HG02973 (cell line): ENCODE measurements around the gene CBX4.

Experiments used
- ATAC-seq: cut with Tn5 transposase; IDR thresholded peaks from one replicate; pipeline ENCODE4 v1.9.1; 2021; ENCODE audit warnings: moderate library complexity; ENCODE audit not compliant: unreplicated experiment

Gene CBX4

GRCh38 chr17:79839356-79840268 lies at the start of gene CBX4:
TSS of gene CBX4 (minus strand) at chr17:79839440. CDS start at chr17:79839251, 189 bp downstream.
- peak; percentile 45 for ATAC-seq

GRCh38 chr17:79888009-79888540 lies 48.8 kb upstream of the CBX4 start:
- no peak for ATAC-seq

- ATAC-seq = no peak
These were observed 48.3 kb upstream of the CBX4 start for GRCh38 chr17:79887451-79887991.

- no peak for ATAC-seq
These were observed 44.0 kb upstream of the CBX4 start for GRCh38 chr17:79883202-79883601.

- ATAC-seq = no peak
These were observed 39.2 kb upstream of the CBX4 start for GRCh38 chr17:79878329-79878947.

GRCh38 chr17:79877041-79877440 lies 37.8 kb upstream of the CBX4 start:
- ATAC-seq = no peak

GRCh38 chr17:79875511-79875910 lies 36.3 kb upstream of the CBX4 start:
- no peak for ATAC-seq

GRCh38 chr17:79874329-79874981 lies 35.2 kb upstream of the CBX4 start:
- no peak for ATAC-seq

GRCh38 chr17:79873583-79873982 lies 34.3 kb upstream of the CBX4 start:
- no peak for ATAC-seq

- ATAC-seq = no peak
These were observed 33.5 kb upstream of the CBX4 start for GRCh38 chr17:79872762-79873161.

GRCh38 chr17:79871131-79871530 lies 31.9 kb upstream of the CBX4 start:
- ATAC-seq = no peak

GRCh38 chr17:79870540-79870939 lies 31.3 kb upstream of the CBX4 start:
- ATAC-seq = no peak

GRCh38 chr17:79866791-79867518 lies 27.7 kb upstream of the CBX4 start:
- ATAC-seq = no peak

- no peak for ATAC-seq
These were observed 26.3 kb upstream of the CBX4 start for GRCh38 chr17:79865351-79866210.

- no peak for ATAC-seq
These were observed 25.5 kb upstream of the CBX4 start for GRCh38 chr17:79864617-79865250.

- no peak for ATAC-seq
These were observed 24.9 kb upstream of the CBX4 start for GRCh38 chr17:79864147-79864546.

GRCh38 chr17:79862771-79863440 lies 23.7 kb upstream of the CBX4 start:
- ATAC-seq = no peak

GRCh38 chr17:79862238-79862637 lies 23.0 kb upstream of the CBX4 start:
- no peak for ATAC-seq
